HTR-8/SVneo (cell line): ENCODE results near the gene PIK3R6.
"Not testable (repeated sequence)": the region's sequence is repeated elsewhere in the genome, so short reads cannot be mapped to it uniquely, and the experiment has no call there.

Experiments used
- DNase-seq: peaks from one replicate; pipeline ENCODE4 v3.0.0; 2011; ENCODE audit warnings: low spot score, mixed read lengths; ENCODE audit not compliant: insufficient read length
- FAIRE-seq: peaks from 2 replicates; lab custom pipeline; 2011; peaks lifted over from hg19 to GRCh38; lab: Jason Lieb, UNC

Gene PIK3R6

DNA sequence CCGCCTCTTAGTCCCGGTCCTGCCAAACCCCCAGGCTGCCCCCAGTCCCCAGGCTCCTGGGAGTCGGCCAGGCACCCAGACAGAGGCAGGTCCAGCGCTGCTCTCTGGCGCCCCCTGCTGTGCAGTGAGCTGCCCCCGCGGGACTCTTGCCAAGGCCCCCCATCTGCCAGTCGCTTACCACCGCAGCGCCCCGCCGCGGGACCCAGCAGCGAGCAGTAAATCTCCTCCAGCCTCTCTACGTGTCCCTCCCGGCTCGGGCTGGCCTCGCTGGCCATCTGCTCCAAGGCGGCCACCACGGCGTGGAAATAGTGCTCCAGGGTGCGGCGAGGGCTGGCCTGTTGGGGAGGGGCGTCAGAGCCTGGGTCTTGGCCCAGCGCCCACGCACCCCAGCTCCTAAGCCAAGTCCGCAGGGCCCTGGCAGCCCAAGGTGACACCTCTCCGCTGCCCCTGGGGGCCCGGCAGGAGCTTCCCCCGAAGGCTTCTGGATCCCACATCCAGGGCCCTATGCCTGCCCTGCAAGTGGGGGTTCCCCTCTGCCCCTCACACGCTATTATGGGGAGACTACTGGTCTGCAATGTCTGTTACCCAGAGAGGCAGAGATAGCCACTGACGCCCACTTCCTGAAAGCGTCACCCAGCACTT, 34.6 kb downstream of the PIK3R6 start:
- no peak for DNase-seq
- no peak for FAIRE-seq

DNA sequence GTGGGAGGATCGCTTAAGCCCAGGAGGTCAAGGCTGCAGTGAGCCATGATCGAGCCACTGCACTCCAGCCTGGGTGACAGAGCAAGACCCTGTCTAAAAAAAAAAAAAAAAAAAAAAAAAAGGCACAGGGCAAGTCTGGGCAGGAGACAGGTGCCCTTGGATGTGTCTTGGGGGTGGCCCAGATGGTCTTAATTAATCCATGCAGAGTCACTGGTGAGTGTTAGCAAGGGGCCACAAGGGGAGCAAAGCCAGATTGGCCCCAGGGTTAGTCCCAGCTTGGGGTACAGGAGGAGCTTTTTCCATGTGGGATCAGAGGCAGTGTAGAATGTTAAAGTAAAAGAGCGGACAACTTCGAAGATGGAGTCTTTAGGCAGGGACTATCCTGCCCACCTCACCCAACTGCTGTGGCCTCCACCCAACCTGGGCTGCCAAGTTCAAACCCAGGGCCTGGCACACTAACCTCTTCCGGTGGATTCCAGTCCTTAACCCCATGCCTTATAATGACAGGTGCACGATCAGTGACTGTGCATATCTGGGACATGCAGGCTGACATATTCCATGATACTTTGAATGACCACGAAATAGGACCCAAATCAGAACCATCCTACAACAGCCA, 36.1 kb downstream of the PIK3R6 start:
- no peak for DNase-seq
- no peak for FAIRE-seq

DNA sequence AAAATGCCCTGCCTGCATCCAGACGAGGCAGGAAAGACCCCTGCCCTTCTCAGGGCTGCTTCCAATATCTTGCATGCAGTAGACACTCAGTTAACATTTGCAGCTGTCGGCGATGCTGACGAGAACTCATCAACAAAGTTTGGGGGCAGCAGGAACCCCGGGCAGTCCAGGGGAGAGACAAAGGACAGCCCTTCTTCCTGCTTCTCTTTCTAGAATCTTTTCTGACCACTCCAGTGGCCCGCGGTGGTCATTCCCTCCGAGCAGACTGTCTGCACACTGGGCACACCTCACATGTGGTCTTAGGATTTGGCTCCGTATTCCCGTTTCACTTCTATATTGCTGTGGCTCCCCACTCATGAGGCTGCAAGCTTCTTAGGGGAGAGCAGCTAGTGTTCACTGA, 37.3 kb downstream of the PIK3R6 start:
- no peak for DNase-seq
- no peak for FAIRE-seq

DNA sequence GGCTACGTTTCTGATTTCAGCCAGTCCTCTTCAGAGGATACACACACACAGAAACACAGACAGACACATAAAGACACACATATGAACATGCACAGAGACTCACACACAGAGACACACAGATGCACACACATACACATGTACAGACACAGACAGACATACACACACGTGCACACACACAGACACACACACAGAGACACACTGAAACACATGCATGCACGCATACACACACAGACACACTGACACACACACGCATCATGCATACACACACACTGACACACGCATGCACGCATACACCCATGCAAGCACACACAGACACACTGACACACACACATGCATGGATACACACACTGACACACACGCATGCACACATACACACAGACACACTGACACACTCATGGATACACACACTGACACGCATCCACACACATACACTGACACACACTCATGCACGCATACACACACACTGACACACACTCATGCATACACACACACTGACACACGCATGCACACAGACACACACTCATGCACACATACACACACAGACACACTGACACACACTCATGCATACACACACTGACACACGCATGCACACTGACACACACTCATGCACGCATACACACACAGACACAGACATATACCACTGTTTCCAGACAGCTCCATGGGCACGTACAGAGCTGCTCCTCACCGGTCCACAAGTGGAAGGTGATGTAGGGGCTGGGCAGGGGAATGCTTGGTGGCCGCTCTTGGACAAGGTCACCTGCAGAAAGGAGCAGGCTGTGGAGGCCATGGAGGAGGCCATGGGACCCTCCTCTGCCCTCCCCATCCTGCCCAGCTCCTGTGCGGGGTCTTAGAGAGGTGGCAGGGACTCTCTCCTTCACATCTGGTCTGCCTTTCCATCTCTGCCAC, 38.2 kb downstream of the PIK3R6 start:
- DNase-seq (no peak), FAIRE-seq (peak; percentile 99)

DNA sequence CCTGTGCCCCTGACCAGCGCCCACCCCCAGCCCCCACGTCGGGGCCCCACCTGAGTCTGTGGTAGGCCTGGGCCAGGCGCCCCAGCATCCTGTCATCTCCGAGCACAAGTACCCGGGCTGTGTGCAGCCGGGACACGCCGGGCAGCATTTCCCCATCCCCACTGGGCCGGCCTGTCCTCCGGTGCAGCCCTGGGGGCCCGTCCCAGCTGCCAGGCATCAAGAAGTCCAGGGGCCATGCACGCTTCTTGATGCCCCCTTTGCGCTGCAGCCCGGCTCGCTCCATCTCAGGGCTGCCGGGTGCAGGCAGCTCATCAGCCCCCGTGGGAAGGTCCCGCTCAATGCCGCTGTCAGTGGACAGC, 39.0 kb downstream of the PIK3R6 start:
- no peak for FAIRE-seq
- no peak for DNase-seq

DNA sequence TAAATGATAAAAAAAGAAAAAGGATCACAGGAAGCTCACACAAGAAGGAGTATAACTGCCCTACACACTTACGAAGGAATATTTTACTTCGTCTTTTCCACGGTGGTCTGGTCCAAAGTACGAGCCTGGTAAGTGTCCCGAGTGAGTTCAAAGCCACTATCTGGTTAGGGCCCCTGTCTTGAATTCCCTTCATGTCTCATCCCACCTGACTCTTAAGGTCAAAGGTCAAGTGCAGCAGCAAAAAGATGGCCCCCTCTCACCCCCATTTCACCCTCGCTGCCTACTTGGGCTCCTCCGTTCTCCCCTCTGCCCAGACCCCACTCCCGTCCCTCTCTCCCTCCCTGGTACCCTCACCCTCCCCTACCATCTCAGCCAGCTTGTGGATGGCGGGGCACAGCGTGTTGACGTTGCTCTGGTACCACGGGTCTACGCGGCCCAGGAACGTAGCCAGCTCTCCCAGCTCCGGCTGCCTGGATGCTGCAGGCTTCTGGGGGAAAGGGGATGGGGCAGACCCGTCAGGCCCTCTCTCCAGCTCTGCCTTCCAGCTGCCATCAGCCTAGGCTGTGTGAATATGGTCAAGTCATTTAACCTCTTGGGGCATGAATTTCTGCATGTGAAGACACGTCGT, 40.6 kb downstream of the PIK3R6 start:
- no peak for DNase-seq
- no peak for FAIRE-seq

DNA sequence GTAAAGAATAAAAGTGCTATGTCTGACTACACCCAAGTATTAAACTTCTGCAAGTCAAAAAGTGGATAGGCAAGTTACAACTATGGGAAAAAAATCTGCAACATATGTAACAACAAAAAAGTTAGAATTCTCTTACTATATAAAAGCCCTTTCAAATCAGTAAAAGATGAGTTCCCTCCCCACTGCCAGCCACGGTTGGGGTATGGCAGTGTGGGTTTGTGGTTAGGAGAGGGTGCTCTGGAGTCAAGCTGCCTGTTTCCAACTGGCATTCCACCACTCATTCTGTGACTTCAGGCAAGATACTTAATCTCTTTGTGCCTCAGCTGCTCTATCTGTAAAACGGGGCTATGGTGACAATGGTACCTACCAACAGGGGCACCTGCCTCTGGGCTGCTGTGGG, 41.7 kb downstream of the PIK3R6 start:
- DNase-seq (no peak), FAIRE-seq (no peak)

DNA sequence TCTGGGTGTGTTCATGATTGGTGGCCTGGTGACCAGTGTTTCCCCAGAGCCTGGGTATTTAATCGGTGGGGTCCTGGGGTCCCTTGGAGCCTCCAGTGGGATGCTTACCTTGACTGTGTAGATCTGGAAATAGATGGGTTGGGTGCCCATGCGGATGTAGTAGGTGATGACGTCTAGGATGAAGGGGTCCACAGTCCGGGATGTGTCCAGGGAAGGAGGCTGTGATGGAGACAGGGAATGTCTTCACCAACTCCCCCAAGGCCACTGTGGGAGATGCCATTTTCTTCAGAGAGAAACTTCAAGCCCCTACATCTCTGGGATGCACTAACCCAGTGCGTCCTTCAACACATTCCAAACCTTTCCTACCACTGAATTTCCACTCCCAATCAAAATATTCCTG, 44.2 kb downstream of the PIK3R6 start:
- DNase-seq = no peak
- FAIRE-seq = no peak

DNA sequence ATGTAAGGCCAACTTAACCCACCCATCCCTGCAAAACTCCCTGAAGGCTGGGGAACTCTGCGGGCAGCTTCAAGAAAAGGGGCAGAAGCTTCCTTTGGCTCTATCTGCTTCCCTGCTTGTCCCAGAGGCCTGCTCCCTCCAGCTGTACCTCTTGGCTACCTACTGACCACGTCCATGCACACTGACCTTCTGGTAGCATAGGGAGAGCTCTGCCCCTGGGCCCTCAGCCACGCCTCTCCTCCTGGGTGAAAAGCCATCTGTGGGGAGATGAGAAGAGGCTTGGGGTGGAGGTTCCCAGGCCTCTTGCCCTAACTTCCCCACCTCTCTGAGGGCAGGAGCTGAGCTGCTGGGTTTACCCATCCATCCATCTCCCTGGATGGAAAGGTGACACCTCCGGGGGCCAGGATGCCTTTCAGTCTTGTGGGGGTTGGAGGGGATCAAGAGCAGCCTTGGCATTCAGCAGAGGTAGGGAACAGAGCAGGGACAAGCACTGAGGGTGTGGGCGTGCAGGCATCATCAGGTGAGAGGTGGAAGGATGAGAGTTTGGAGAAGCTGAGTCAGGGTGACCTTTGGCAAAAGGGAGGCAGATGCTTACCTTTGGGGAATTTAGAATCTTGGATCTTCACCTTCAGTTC, 45.0 kb downstream of the PIK3R6 start:
- DNase-seq (no peak), FAIRE-seq (no peak)

DNA sequence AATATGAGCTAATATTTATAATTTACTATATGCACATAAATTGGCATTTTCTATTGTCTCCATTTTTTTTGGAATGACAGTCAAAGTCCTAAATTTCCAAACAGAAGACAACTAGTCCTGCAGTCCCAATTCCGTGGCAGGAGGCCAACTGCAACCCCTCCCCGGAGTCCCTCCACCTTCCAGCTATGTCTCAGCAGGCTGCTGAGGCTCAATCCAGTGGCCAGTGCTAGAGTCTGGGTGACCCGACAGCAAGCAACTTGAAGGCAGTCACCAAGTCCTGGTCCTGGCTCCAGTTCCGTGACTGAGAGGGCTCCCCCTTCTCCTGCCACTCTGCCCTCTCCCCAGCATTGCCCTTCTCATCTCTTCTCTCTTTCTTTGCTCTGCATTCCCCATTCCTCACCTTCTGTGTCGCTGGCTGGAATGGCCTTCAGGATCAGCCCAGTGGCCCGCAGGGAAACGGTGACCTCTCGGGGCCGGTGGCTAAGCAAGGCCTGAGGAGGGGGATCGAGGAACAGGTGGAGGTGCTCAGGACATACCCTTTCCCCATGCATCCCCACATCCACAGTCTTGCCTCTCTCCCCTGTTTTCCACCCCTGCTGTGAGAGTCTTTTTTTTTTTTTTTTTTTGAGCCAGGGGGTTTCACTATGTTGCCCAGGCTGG, 45.9 kb downstream of the PIK3R6 start:
- DNase-seq = no peak
- no peak for FAIRE-seq

DNA sequence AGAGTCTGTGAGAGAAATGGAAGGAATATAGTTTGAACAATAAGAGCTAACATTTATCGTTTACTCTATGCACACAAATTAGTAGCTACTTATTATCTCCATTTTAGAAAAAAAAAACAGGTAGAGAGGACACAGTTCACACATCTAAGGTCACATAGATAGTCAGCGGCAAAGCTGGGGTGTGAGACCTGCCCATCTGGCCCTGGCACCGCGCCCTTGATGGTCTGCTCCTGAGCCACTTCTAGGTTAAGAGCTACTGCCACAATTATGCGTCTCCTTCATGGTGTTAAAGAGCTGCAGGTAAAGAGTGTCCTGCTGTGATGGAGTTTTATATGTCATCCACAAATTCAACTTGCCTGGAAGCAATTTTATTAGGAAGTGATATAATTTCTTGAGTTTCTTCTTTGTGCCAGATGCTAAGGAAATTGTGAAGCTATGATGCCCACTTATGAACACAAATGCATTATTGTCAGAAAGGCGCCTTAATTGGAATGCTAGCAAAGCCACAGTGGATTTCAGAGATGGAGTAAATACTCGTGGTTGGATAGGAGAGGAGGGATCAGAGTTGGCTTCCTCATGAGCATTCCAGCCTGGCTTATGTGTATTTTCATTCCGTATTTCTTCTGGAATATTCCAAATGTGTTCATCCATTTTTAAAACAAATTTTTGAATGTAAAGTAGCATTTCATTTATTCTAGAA, 47.0 kb downstream of the PIK3R6 start:
- FAIRE-seq = no peak

DNA sequence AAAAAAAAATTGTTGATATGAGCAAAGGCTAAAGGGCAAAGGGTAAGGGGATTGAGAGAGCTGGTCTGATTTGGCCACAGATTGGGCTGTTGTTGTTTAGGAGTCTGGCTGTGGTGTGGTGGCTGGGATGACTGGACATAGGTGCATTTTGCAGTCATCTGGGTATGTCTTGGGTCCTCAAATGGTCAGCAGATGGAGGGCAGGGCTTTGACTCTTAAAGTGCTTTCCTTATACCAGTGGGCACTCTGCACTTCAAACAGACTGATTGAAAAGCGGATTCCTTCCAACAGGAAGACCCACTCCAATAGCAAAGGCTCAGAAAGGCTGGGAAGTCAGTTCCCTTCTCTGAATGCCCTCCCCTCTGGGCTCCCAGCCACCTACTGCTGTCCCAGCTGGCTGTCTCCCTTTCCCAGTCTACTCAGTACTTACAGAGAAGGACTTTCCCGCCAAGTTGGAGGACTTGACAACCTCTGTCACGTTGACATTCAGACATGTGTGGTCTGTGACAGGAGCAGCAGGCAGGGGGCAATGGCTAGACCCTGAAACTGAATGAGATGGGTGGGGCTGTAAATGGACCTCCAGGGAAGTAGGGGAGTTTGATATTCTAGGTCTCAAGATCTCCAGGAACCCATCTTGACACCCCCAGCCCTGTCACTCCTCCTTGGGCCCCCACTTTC, 48.7 kb downstream of the PIK3R6 start:
- FAIRE-seq = no peak

More for the DNA sequence above, 47.0 kb downstream of the PIK3R6 start:
- DNase-seq = no peak

DNA sequence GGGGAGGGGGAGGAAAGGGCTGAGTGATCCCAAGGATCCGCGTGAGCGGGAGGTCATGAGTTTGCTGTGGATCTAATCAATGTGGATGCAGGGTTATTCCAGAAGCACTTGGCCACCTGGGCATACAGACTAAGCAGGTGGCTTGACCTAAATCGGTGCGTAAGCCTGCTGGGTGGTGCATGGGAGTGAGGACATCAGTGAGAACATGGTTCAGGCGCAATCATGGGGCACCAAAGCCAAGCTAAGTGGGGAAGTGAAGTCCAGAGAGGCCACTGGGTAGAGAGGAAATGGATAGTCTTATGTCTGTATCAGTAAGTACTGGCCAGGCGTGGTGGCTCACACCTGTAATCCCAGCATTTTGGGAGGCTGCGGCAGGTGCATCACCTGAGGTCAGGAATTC, 49.4 kb downstream of the PIK3R6 start:
- FAIRE-seq (no peak), DNase-seq (no peak)

More for the DNA sequence above, 48.7 kb downstream of the PIK3R6 start:
- DNase-seq = no peak

DNA sequence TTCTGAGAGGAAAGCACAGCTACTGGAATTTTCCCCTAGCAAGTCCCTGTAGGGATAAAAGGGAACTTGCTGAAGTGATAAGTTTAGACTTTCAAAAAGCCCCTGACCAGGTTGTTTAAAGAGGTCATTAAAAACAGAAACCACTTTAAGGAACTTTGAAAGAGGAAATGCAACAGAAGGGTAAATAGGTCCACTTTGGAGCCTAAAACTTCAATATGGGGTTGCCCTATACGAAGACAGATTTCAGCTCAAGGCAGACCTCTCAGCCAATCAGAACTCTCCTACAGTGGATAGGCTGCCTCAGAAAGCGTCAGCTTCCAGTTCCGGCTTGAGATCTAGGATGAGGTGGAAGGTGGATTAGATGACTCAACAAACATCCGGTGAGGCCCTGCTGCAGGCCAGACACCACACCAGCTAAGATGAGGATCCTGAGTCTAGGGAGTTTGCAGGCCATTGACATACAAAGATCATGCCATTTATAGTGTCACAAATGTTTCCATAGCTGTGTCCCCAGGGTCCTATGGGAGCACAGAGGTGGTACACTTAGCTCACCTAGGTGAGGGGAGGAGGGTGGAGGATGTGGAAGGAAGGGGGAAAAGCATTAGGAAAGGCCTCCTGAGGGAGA, 60.4 kb downstream of the PIK3R6 start:
- FAIRE-seq = no peak
- DNase-seq = no peak

DNA sequence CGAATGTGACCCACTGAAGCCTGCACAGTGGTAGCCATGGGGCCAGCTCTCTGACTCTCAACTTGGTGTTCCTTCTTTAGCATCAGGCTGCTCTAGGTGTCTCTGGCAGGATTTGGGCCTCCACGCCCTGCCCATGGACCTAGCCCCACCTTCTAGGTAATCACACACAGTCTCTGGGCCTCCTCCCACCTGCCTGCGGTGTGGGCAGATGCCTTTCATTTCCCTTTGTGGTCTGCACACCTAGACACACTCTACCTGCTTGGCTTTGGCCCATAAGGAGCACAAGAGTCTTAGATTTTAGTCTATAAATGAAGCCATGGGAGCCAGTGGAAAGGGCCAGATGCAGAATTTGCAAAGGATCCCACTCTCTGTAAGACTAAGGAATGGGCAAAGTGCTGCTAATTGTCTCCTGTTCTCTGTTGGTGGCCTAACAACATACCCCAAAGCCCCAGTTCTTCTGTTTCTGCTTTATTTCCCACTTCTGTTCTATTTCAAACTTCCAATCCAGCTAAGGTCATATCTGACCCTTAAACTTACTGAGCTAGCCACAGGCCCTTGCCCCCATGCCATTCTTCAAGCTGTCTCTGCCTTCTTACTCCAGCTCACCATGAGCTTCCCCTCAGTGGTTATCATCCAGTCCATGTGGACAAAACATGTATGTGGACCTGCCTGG, 61.1 kb downstream of the PIK3R6 start:
- DNase-seq (no peak), FAIRE-seq (peak; percentile 69)

DNA sequence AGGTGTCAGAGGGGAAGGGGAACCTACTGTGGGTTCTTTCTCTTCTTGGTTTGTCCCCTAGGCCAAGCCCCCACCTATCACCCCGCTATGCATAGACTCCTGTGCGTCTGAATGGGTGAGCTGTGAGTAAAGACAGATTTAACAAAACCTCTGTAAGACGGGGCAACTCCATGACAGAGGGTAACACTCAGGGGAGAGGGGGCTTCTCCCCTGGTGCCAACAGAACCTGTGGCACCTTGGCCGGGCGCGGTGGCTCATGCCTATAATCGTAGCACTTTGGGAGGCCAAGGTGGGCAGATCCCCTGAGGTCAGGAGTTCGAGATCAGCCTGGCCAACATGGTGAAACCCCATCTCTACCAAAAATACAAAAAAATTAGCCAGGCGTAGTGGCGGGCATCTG, 62.1 kb downstream of the PIK3R6 start:
- DNase-seq, FAIRE-seq: not testable (repeated sequence)

DNA sequence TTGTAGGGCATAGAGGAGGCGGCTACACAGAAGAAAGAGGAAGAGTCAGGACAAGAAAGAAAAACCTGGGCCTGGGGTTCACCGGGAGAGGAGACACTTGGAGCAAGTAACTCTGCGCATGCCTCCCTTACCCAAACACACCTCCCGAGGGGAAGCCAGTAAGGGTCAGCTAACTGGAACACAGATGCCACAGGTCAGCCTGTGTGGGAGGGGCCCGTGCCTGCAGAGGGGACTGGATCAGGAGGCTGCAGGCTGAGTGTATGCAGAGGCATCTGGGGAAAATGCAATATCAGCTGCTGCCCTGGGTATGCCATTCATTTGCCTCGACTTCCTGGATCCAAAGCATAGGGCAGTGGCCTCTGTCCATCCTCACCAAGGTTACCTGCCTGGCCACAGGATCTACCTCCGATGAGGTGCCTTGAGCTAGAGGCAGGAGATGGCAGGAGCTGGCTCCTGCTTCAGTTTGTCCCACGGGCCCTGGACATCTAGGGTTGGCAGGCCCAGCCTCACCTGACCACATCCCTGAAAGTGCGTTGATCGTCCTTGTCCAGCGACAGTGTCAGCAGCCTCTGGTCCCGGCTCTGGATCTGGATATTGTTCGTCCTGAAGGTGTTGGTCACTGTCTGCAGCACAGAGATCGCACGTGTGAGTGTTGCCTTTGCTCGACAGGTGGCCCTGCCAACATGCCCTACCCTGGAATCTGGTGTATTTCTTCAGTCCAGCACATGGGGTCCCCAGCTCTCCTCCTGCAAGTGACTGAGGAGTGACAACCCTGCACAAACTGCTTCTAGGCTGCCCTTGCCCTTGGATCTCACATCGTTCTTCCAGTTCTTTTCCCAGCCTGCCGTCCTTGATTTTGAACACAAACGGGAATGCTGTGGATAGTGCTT, 63.7 kb downstream of the PIK3R6 start:
- DNase-seq = peak; percentile 36
- peak; percentile 44 for FAIRE-seq
